Peyer's patch (tissue), 4 donors: ENCODE data around the gene ONECUT3. TPM values are rescaled to one million over a fixed set of nuclear protein-coding genes. Genes with fewer than 3 reads are reported as not detected.
"Not testable (repeated sequence)": the region's sequence is repeated elsewhere in the genome, so short reads cannot be mapped to it uniquely, and the experiment has no call there.

ENCODE experiments used
- DNase-seq, 3 donors: peaks; one replicate each; pipeline ENCODE4 v3.0.0-alpha.2; 2017 to 2019
- H3K27ac ChIP-seq, 4 donors: fragments of 200-600 bp; sonication (generic); one replicate each; pipeline ENCODE4 v1.5.1; 2016 to 2019
- H3K27me3 ChIP-seq, 2 donors: fragments of 200-600 bp; sonication (generic); one replicate each; pipeline ENCODE4 v1.5.1; 2019
- H3K36me3 ChIP-seq, 3 donors: fragments of 200-600 bp; sonication (generic); one replicate each; pipeline ENCODE4 v1.5.1; 2016 to 2019
- H3K4me1 ChIP-seq, 4 donors: fragments of 200-600 bp; sonication (generic); one replicate each; pipeline ENCODE4 v1.5.1; 2016 to 2019
- H3K4me3 ChIP-seq, 4 donors: fragments of 200-600 bp; sonication (generic); 1 replicate in 3 of 4; 2 replicates in 1 of 4; pipeline ENCODE4 v1.5.1; 2016 to 2019; ENCODE audit warnings: mild to moderate bottlenecking in 1 of 4
- H3K9me3 ChIP-seq, 4 donors: fragments of 200-600 bp; sonication (generic); one replicate each; pipeline ENCODE4 v1.5.1; 2016 to 2019; ENCODE audit warnings: mild to moderate bottlenecking in 1 of 4
- CTCF ChIP-seq, 6 experiments: fragments of 450-650 bp in 4 of 6; fragments of 200-600 bp in 2 of 6; sonication (generic) in 1 of 6; IDR thresholded peaks; one replicate each; pipeline ENCODE4 v1.5.1; 2017 to 2019; ENCODE audit warnings: antibody characterized with exemption in 6 of 6, mild to moderate bottlenecking in 3 of 6, moderate library complexity in 1 of 6
- POLR2A ChIP-seq, 2 donors: fragments of 450-650 bp; IDR thresholded peaks; one replicate each; pipeline ENCODE4 v1.5.1; 2017; ENCODE audit warnings: antibody characterized with exemption in 2 of 2, mild to moderate bottlenecking in 2 of 2, moderate library complexity in 2 of 2
- total RNA-seq, 4 donors: library from RNA; depleted of rRNA; stranded (reverse); fragments of >200 nt; gene quantifications; one replicate each; pipeline ENCODE4 v1.1.0, GENCODE V29; 2016

ONECUT3 gene
- total RNA-seq, 4 donors from 2014 or later, result 0.27 to 0.28 TPM; not detected in 2

DNA sequence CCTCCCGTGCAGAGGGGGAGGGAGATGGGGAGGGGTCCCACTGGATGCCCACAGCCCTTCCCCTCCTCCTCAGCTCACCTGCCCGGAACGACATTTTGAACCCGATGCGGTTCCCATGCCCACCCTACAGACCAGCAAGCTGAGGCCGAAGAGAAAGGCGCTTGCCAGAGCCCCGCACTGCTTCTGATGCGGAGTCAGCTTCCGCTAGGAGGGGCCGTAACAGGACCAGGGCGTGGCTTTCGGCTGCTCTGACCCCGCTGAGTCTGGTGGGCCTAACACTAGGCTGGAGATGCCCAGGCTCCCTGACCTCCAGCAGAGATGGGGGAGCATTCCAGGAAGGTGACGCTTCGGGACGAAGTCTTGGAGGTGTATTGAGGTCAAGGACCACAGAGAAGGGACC is 6.7 kb downstream of the ONECUT3 start:
- no peak for DNase-seq
- Histone ChIP-seq H3K27ac (no peak overlapping the region), H3K4me3 (no peak overlapping the region), H3K4me1 (peaks cover 0 to 14% (median 4%) of the 10 kb centered on the region in 4 donors), H3K9me3 (no peaks in the 10 kb centered on the region), H3K36me3 (no peaks in the 10 kb centered on the region), H3K27me3 (peaks cover 0 to 81% of the 10 kb centered on the region in 2 donors)
- TF ChIP-seq POLR2A (IDR thresholded peaks at IDR 0.05) (no peak), CTCF (IDR thresholded peaks at IDR 0.05) (no peak)

DNA sequence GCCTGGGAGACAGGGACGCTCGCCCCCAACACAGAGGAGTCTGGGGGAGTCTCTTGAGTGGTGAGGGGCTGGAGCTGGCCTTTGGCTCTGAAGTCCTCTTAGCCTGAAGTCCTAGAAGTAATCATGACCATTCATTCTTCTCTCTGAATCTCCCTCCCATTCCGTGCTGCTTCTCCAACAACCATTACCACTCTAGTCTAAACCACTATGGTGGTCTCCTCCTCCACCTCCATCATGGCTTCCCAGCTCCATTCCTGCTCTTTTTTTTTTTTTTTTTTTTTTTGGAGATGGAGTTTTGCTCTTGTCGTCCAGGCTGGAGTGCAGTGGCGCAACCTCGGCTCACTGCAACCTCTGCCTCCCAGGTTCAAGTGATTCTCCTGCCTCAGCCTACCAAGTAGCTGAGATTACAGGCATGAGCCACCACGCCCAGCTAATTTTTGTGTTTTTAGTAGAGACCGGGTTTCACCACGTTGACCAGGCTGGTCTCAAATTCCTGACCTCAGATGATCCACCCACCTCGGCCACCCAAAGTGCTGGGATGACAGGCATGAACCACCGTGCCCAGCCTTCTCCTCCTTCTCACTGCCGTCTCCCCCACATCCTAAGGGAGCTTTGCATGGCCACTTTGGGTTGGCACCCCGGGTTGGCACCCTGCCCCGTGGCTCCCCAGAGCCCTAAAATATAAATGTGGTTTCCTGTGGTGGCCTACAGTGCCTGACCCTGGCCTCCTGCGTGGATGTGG is 7.7 kb downstream of the ONECUT3 start:
- H3K27me3 ChIP-seq, result peaks cover 0 to 80% of the 10 kb centered on the region in 2 donors
- DNase-seq, result not testable (repeated sequence)
- H3K4me1 ChIP-seq, result peaks cover 0 to 10% (median 4%) of the 10 kb centered on the region in 4 donors

GRCh38 chr19:1761528-1762242 is 8.4 kb downstream of the ONECUT3 start:
- Histone ChIP-seq H3K4me3 (no peak overlapping the region), H3K36me3 (no peaks in the 10 kb centered on the region), H3K27ac (no peak overlapping the region), H3K4me1 (peaks cover 0 to 10% (median 4%) of the 10 kb centered on the region in 4 donors), H3K9me3 (no peaks in the 10 kb centered on the region), H3K27me3 (peaks cover 0 to 82% of the 10 kb centered on the region in 2 donors)
- no peak for DNase-seq
- no peak for TF ChIP-seq POLR2A (IDR thresholded peaks at IDR 0.05)
- TF ChIP-seq CTCF (IDR thresholded peaks at IDR 0.05), result no peak

More for the DNA sequence above, 7.7 kb downstream of the ONECUT3 start:
- H3K9me3 ChIP-seq, H3K27ac ChIP-seq, H3K4me3 ChIP-seq, H3K36me3 ChIP-seq: not testable (repeated sequence)

GRCh38 chr19:1762243-1763117 is 9.2 kb downstream of the ONECUT3 start:
- TF ChIP-seq POLR2A (IDR thresholded peaks at IDR 0.05) (no peak), CTCF (IDR thresholded peaks at IDR 0.05) (no peak)
- peaks cover 0 to 77% of the 10 kb centered on the region in 2 donors for H3K27me3 ChIP-seq
- no peak overlapping the region for H3K4me3 ChIP-seq
- DNase-seq, result no peak
- H3K27ac ChIP-seq, result no peak overlapping the region
- H3K9me3 ChIP-seq, result no peaks in the 10 kb centered on the region
- H3K4me1 ChIP-seq, result peaks cover 0 to 7% (median 3%) of the 10 kb centered on the region in 4 donors
- H3K36me3 ChIP-seq, result no peaks in the 10 kb centered on the region

DNA sequence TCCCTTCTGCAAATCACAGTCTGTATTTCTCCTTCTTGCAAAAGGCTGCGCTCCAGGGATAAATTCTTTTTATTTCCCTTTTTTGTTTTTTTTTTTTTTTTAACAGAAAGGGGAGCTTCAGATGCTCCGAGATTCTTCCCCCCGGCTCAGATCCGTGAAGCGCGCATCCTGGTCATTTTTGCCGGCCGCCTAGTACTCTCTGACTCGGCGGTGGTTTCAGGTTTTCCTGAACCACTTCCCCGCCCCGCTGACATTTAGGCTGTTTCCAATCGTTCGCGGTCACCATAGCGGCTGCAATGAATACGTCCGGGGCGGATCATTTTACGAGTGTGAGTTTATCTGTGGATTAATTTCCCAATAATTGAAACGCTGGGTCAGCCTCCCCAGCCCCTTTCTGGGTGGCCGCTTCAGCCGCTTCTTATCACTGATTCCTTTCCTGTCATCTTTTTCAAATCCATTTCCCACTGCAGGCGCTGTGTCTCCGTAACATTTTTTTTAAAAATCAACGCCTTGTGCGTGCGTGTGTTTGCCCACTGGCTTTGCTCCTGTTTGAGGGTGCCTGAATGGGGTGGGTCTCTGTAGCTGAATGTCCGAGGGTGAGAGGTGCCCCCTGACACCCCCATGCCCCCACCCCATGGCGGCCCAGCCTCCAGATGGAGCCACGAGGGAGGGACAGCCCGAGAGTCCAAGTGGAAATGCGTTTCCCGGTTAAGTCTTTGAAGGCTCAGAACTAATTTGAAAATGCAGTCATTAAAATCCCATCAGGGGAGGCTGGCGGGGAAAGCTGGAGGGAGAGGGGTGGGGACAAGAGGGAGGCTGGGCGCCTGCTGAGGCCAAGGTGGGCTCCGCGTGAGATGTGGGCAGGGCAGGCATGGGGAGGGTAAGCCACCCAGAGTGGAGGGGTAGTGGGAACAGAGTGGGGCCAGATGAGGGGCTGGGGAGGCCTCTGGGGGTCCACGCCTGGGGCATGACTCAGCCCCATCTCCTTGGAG is 10.6 kb downstream of the ONECUT3 start:
- Histone ChIP-seq H3K9me3 (no peaks in the 10 kb centered on the region), H3K4me3 (no peak overlapping the region), H3K27me3 (peaks cover 0 to 64% of the 10 kb centered on the region in 2 donors), H3K4me1 (peaks cover 0 to 5% (median 0%) of the 10 kb centered on the region in 4 donors), H3K27ac (no peak overlapping the region), H3K36me3 (no peaks in the 10 kb centered on the region)
- no peak for DNase-seq
- no peak for TF ChIP-seq POLR2A (IDR thresholded peaks at IDR 0.05)
- TF ChIP-seq CTCF (IDR thresholded peaks at IDR 0.05), result no peak
